HS-27A (cell line): ENCODE measurements around the gene TNNT3.
"Not testable (repeated sequence)": the region's sequence is repeated elsewhere in the genome, so short reads cannot be mapped to it uniquely, and the experiment has no call there.

Experiments used
- DNase-seq: peaks from one replicate; pipeline ENCODE4 v3.0.0-alpha.2; 2012; ENCODE audit warnings: low read depth, missing footprints

The TNNT3 gene

GRCh38 chr11:1935156-1936071 lies 15.9 kb downstream of the TNNT3 start:
- DNase-seq = no peak

- DNase-seq = no peak
Observed at GRCh38 chr11:1936072-1936780, 16.7 kb downstream of the TNNT3 start.

GRCh38 chr11:1936781-1937615 lies 17.5 kb downstream of the TNNT3 start:
- DNase-seq = no peak

- no peak for DNase-seq
Observed at GRCh38 chr11:1937616-1938342, 18.3 kb downstream of the TNNT3 start.

- no peak for DNase-seq
Observed at GRCh38 chr11:1938343-1939005, 19.0 kb downstream of the TNNT3 start.

- DNase-seq = no peak
Observed at GRCh38 chr11:1939006-1939625, 19.6 kb downstream of the TNNT3 start.

GRCh38 chr11:1939788-1940187 lies 20.3 kb downstream of the TNNT3 start:
- not testable (repeated sequence) for DNase-seq

GRCh38 chr11:1942558-1943260 lies 23.2 kb downstream of the TNNT3 start:
- no peak for DNase-seq

- DNase-seq = no peak
Observed at GRCh38 chr11:1943576-1943975, 24.1 kb downstream of the TNNT3 start.

- DNase-seq = peak; percentile 38
Observed at GRCh38 chr11:1943977-1944376, 24.5 kb downstream of the TNNT3 start.

GRCh38 chr11:1946812-1947484 lies 27.4 kb downstream of the TNNT3 start, which contains the start of gene MRPL23:
MRPL23 (plus strand) TSS chr11:1947332; CDS start chr11:1947363, 31 bp downstream.
- DNase-seq = no peak

GRCh38 chr11:1947592-1948237 lies 28.2 kb downstream of the TNNT3 start:
- no peak for DNase-seq

GRCh38 chr11:1948389-1948788 lies 28.9 kb downstream of the TNNT3 start:
- no peak for DNase-seq

- DNase-seq = no peak
Observed at GRCh38 chr11:1949302-1949701, 29.8 kb downstream of the TNNT3 start.

- no peak for DNase-seq
Observed at GRCh38 chr11:1949922-1950321, 30.4 kb downstream of the TNNT3 start.

GRCh38 chr11:1952806-1953482 lies 33.4 kb downstream of the TNNT3 start:
- DNase-seq = no peak

GRCh38 chr11:1953489-1954266 lies 34.2 kb downstream of the TNNT3 start:
- DNase-seq = no peak
